ENCODE data around the gene KCP.

The KCP gene

GRCh38 chr7:128846781-128847444, 63.6 kb downstream of the KCP start:
- H3K9me3 ChIP-seq (ENCODE audit: control insufficient read depth in 5 of 5, low read length in 5 of 5), result no peaks in the 10 kb centered on the region
- H3K4me3 ChIP-seq (ENCODE audit: low read depth in 1 of 5, low read length in 5 of 5), result no peak overlapping the region
- H3K9ac ChIP-seq (ENCODE audit: low read length in 5 of 5), result no peak overlapping the region
- peaks cover 0 to under 1% (median 0%) of the 10 kb centered on the region in 5 donors for H3K4me1 ChIP-seq (ENCODE audit: control insufficient read depth in 5 of 5, insufficient read depth in 5 of 5, low read length in 5 of 5)
- H3K27me3 ChIP-seq (ENCODE audit: control insufficient read depth in 5 of 5, insufficient read depth in 4 of 5, low read length in 5 of 5), result no peaks in the 10 kb centered on the region
- H3K27ac ChIP-seq (ENCODE audit: low read depth, low read length), result no peak overlapping the region
- H3K36me3 ChIP-seq (ENCODE audit: control insufficient read depth in 5 of 5, insufficient read depth in 5 of 5, low read length in 5 of 5), result peaks cover 0 to 36% (median 16%) of the 10 kb centered on the region in 5 donors

DNA sequence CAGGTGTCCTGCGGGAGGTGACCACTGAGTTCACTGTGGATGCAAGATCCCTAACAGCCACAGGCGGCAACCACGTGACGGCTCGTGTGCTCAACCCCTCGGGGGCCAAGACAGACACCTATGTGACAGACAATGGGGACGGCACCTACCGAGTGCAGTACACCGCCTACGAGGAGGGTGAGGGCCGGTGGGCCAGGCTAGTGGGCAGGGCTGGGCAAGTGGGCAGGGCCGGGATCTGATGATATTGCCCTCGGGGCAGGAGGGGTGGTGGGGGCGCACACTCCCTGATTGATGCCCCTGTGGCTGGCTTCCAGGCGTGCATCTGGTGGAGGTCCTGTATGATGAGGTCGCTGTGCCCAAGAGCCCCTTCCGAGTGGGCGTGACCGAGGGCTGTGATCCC, 64.5 kb downstream of the KCP start:
- peaks cover 0 to 32% (median 11%) of the 10 kb centered on the region in 5 donors for H3K36me3 ChIP-seq (ENCODE audit: control insufficient read depth in 5 of 5, insufficient read depth in 5 of 5, low read length in 5 of 5)
- no peak overlapping the region for H3K9ac ChIP-seq (ENCODE audit: low read length in 5 of 5)
- H3K27me3 ChIP-seq (ENCODE audit: control insufficient read depth in 5 of 5, insufficient read depth in 4 of 5, low read length in 5 of 5), result no peaks in the 10 kb centered on the region
- H3K4me1 ChIP-seq (ENCODE audit: control insufficient read depth in 5 of 5, insufficient read depth in 5 of 5, low read length in 5 of 5), result peaks cover 0 to 2% (median 0%) of the 10 kb centered on the region in 5 donors
- no peak overlapping the region for H3K4me3 ChIP-seq (ENCODE audit: low read depth in 1 of 5, low read length in 5 of 5)
- no peaks in the 10 kb centered on the region for H3K9me3 ChIP-seq (ENCODE audit: control insufficient read depth in 5 of 5, low read length in 5 of 5)
- H3K27ac ChIP-seq (ENCODE audit: low read depth, low read length), result no peak overlapping the region

DNA sequence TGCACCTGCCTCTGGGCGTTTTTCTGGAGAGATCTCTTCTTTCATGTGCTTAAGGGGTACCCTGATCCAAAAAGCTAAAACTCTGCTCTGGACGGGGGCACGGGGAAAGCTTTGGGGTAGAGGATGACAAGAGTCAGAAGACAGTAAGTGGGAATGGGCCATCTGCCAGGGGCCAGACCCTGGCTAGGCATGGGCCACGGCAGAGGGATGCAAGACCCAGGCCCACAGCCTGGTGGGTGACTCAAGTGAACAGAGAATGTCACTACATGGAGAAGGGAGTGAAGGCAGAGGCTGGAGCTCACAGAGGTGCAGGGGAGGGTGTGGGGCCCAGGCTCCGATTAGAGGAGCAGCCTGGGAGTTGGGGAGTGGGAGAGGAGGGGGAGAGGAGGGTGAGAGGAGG, 65.0 kb downstream of the KCP start:
- Histone ChIP-seq H3K36me3 (ENCODE audit: control insufficient read depth in 5 of 5, insufficient read depth in 5 of 5, low read length in 5 of 5) (peaks cover 0 to 29% (median 11%) of the 10 kb centered on the region in 5 donors), H3K27ac (ENCODE audit: low read depth, low read length) (no peak overlapping the region), H3K9ac (ENCODE audit: low read length in 5 of 5) (no peak overlapping the region), H3K4me1 (ENCODE audit: control insufficient read depth in 5 of 5, insufficient read depth in 5 of 5, low read length in 5 of 5) (peaks cover 0 to 2% (median 0%) of the 10 kb centered on the region in 5 donors), H3K4me3 (ENCODE audit: low read depth in 1 of 5, low read length in 5 of 5) (no peak overlapping the region), H3K27me3 (ENCODE audit: control insufficient read depth in 5 of 5, insufficient read depth in 4 of 5, low read length in 5 of 5) (no peaks in the 10 kb centered on the region), H3K9me3 (ENCODE audit: control insufficient read depth in 5 of 5, low read length in 5 of 5) (no peaks in the 10 kb centered on the region)

GRCh38 chr7:128844777-128845311, 65.7 kb downstream of the KCP start:
- peaks cover 0 to 31% (median 9%) of the 10 kb centered on the region in 5 donors for H3K36me3 ChIP-seq (ENCODE audit: control insufficient read depth in 5 of 5, insufficient read depth in 5 of 5, low read length in 5 of 5)
- H3K4me3 ChIP-seq (ENCODE audit: low read depth in 1 of 5, low read length in 5 of 5), result no peak overlapping the region
- no peak overlapping the region for H3K9ac ChIP-seq (ENCODE audit: low read length in 5 of 5)
- H3K27me3 ChIP-seq (ENCODE audit: control insufficient read depth in 5 of 5, insufficient read depth in 4 of 5, low read length in 5 of 5), result no peaks in the 10 kb centered on the region
- no peaks in the 10 kb centered on the region for H3K9me3 ChIP-seq (ENCODE audit: control insufficient read depth in 5 of 5, low read length in 5 of 5)
- peaks cover 0 to 2% (median 0%) of the 10 kb centered on the region in 5 donors for H3K4me1 ChIP-seq (ENCODE audit: control insufficient read depth in 5 of 5, insufficient read depth in 5 of 5, low read length in 5 of 5)
- H3K27ac ChIP-seq (ENCODE audit: low read depth, low read length), result no peak overlapping the region

GRCh38 chr7:128843938-128844621, 66.4 kb downstream of the KCP start:
- H3K27ac ChIP-seq (ENCODE audit: low read depth, low read length), result no peak overlapping the region
- peaks cover 0 to 2% (median 0%) of the 10 kb centered on the region in 5 donors for H3K4me1 ChIP-seq (ENCODE audit: control insufficient read depth in 5 of 5, insufficient read depth in 5 of 5, low read length in 5 of 5)
- no peak overlapping the region for H3K9ac ChIP-seq (ENCODE audit: low read length in 5 of 5)
- H3K9me3 ChIP-seq (ENCODE audit: control insufficient read depth in 5 of 5, low read length in 5 of 5), result no peaks in the 10 kb centered on the region
- no peaks in the 10 kb centered on the region for H3K27me3 ChIP-seq (ENCODE audit: control insufficient read depth in 5 of 5, insufficient read depth in 4 of 5, low read length in 5 of 5)
- H3K4me3 ChIP-seq (ENCODE audit: low read depth in 1 of 5, low read length in 5 of 5), result no peak overlapping the region
- peaks cover 0 to 32% (median 7%) of the 10 kb centered on the region in 5 donors for H3K36me3 ChIP-seq (ENCODE audit: control insufficient read depth in 5 of 5, insufficient read depth in 5 of 5, low read length in 5 of 5)

- Histone ChIP-seq H3K9ac (ENCODE audit: low read length in 5 of 5) (no peak overlapping the region), H3K4me1 (ENCODE audit: control insufficient read depth in 5 of 5, insufficient read depth in 5 of 5, low read length in 5 of 5) (peaks cover 0 to 2% (median 0%) of the 10 kb centered on the region in 5 donors), H3K9me3 (ENCODE audit: control insufficient read depth in 5 of 5, low read length in 5 of 5) (no peaks in the 10 kb centered on the region), H3K36me3 (ENCODE audit: control insufficient read depth in 5 of 5, insufficient read depth in 5 of 5, low read length in 5 of 5) (peaks cover 0 to 33% (median 7%) of the 10 kb centered on the region in 5 donors), H3K27me3 (ENCODE audit: control insufficient read depth in 5 of 5, insufficient read depth in 4 of 5, low read length in 5 of 5) (no peaks in the 10 kb centered on the region), H3K4me3 (ENCODE audit: low read depth in 1 of 5, low read length in 5 of 5) (no peak overlapping the region), H3K27ac (ENCODE audit: low read depth, low read length) (no peak overlapping the region)
These were observed 67.6 kb downstream of the KCP start for GRCh38 chr7:128842674-128843641.

DNA sequence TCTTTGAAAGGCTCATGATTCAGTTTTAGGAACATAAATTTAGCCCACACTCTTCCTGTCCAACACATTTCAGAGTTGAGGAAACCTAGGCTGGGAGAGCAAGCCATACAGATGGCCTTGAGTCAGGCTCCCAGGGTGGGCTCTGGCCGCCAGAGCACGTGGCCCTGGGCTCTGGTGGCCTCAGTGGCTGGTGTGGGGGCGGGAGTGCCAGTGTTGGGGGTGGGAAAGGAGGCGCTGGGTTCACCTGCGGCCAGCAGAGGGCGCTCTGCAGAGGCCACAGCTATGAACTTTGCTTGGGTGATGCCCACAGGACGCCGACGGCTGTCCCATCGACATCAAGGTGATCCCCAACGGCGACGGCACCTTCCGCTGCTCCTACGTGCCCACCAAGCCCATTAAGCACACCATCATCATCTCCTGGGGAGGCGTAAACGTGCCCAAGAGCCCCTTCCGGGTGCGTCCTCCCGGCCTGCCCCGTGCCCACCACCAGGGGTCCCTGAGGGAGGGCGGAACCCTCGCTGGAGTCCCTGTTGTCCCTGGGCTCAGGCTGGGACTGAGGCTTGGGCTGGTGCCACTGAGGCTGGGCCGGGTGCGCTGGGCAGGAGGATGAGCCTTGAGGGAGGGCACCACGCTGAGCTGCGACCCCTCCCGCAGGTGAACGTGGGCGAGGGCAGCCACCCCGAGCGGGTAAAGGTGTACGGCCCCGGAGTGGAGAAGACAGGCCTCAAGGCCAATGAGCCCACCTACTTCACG, 68.4 kb downstream of the KCP start:
- no peak overlapping the region for H3K27ac ChIP-seq (ENCODE audit: low read depth, low read length)
- H3K9ac ChIP-seq (ENCODE audit: low read length in 5 of 5), result no peak overlapping the region
- no peak overlapping the region for H3K4me3 ChIP-seq (ENCODE audit: low read depth in 1 of 5, low read length in 5 of 5)
- H3K36me3 ChIP-seq (ENCODE audit: control insufficient read depth in 5 of 5, insufficient read depth in 5 of 5, low read length in 5 of 5), result peaks cover 0 to 36% (median 7%) of the 10 kb centered on the region in 5 donors
- H3K4me1 ChIP-seq (ENCODE audit: control insufficient read depth in 5 of 5, insufficient read depth in 5 of 5, low read length in 5 of 5), result peaks cover 0 to 2% (median 0%) of the 10 kb centered on the region in 5 donors
- no peaks in the 10 kb centered on the region for H3K27me3 ChIP-seq (ENCODE audit: control insufficient read depth in 5 of 5, insufficient read depth in 4 of 5, low read length in 5 of 5)
- H3K9me3 ChIP-seq (ENCODE audit: control insufficient read depth in 5 of 5, low read length in 5 of 5), result no peaks in the 10 kb centered on the region

DNA sequence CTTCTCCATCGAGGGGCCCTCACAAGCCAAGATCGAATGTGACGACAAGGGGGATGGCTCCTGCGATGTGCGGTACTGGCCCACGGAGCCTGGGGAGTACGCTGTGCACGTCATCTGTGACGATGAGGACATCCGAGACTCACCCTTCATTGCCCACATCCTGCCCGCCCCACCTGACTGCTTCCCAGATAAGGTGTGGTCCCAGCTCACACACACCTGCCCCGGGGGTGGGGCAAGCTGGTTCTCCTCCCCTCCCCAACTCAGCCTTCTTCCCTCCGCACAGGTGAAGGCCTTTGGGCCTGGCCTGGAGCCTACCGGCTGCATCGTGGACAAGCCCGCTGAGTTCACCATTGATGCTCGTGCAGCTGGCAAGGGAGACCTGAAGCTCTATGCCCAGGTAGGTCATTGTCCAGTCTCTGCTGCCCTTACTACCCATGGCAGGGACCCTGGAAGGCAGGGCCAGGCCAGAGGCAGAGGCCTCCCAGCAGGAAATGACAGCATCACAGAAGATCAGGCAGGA, 69.3 kb downstream of the KCP start:
- no peak overlapping the region for H3K27ac ChIP-seq (ENCODE audit: low read depth, low read length)
- peaks cover 0 to 36% (median 7%) of the 10 kb centered on the region in 5 donors for H3K36me3 ChIP-seq (ENCODE audit: control insufficient read depth in 5 of 5, insufficient read depth in 5 of 5, low read length in 5 of 5)
- no peaks in the 10 kb centered on the region for H3K27me3 ChIP-seq (ENCODE audit: control insufficient read depth in 5 of 5, insufficient read depth in 4 of 5, low read length in 5 of 5)
- no peaks in the 10 kb centered on the region for H3K9me3 ChIP-seq (ENCODE audit: control insufficient read depth in 5 of 5, low read length in 5 of 5)
- H3K4me1 ChIP-seq (ENCODE audit: control insufficient read depth in 5 of 5, insufficient read depth in 5 of 5, low read length in 5 of 5), result peaks cover 0 to 2% (median 0%) of the 10 kb centered on the region in 5 donors
- no peak overlapping the region for H3K4me3 ChIP-seq (ENCODE audit: low read depth in 1 of 5, low read length in 5 of 5)
- H3K9ac ChIP-seq (ENCODE audit: low read length in 5 of 5), result no peak overlapping the region

Measured in subcutaneous abdominal adipose tissue (tissue), 5 donors.